SK-N-SH treated with all-trans-retinoic acid at 6 μM for 48 hours (cell line): ENCODE data around the gene ZNF180.

Experiments used
- CSDC2 ChIP-seq: fragments of 250-450 bp; sonication (Bioruptor Pico); IDR thresholded peaks from 2 replicates; pipeline ENCODE4 v1.5.0; 2020; ENCODE audit warnings: mild to moderate bottlenecking, moderate library complexity
- RARB ChIP-seq: fragments of 250-450 bp; sonication (Bioruptor Pico); IDR thresholded peaks from 2 replicates; pipeline ENCODE4 v1.8.0; 2021; ENCODE audit warnings: mild to moderate bottlenecking, moderate library complexity
- TSHZ2 ChIP-seq: fragments of 250-450 bp; sonication (Bioruptor Pico); IDR thresholded peaks from 2 replicates; pipeline ENCODE4 v1.5.0; 2020; ENCODE audit warnings: mild to moderate bottlenecking, moderate library complexity
- ZFP3 ChIP-seq: fragments of 250-450 bp; sonication (Bioruptor Pico); IDR thresholded peaks from 2 replicates; pipeline ENCODE4 v1.5.0; 2020; ENCODE audit warnings: mild to moderate bottlenecking, moderate library complexity
- ZNF565 ChIP-seq: fragments of 450-650 bp; formaldehyde crosslinking; conservative IDR thresholded peaks from 2 replicates; pipeline ENCODE4 v1.5.0; 2020; ENCODE audit warnings: low read depth, mild to moderate bottlenecking, moderate library complexity
- ZNF8 ChIP-seq: fragments of 450-650 bp; formaldehyde crosslinking; IDR thresholded peaks from 2 replicates; pipeline ENCODE4 v1.5.0; 2020; ENCODE audit warnings: mild to moderate bottlenecking, moderate library complexity

GRCh38 chr19:44435441-44435840, 64.9 kb downstream of the ZNF180 start:
- TF ChIP-seq ZNF565 (CRISPR knock-in tag) (no peak), ZFP3 (no peak), CSDC2 (CRISPR knock-in tag) (no peak), RARB (CRISPR knock-in tag) (no peak), TSHZ2 (no peak), ZNF8 (CRISPR knock-in tag) (no peak)
